NOMO-1 treated with DMSO at 0.1 percent for 48 hours (cell line): ENCODE data around the gene SYDE2.
"Not testable (repeated sequence)": the region's sequence is repeated elsewhere in the genome, so short reads cannot be mapped to it uniquely, and the experiment has no call there.

ENCODE experiments used
- DNase-seq: peaks from one replicate; lab custom pipeline; 2025; ENCODE audit not compliant: unreplicated experiment; lab: John Stamatoyannopoulos, UW

Gene SYDE2

DNA sequence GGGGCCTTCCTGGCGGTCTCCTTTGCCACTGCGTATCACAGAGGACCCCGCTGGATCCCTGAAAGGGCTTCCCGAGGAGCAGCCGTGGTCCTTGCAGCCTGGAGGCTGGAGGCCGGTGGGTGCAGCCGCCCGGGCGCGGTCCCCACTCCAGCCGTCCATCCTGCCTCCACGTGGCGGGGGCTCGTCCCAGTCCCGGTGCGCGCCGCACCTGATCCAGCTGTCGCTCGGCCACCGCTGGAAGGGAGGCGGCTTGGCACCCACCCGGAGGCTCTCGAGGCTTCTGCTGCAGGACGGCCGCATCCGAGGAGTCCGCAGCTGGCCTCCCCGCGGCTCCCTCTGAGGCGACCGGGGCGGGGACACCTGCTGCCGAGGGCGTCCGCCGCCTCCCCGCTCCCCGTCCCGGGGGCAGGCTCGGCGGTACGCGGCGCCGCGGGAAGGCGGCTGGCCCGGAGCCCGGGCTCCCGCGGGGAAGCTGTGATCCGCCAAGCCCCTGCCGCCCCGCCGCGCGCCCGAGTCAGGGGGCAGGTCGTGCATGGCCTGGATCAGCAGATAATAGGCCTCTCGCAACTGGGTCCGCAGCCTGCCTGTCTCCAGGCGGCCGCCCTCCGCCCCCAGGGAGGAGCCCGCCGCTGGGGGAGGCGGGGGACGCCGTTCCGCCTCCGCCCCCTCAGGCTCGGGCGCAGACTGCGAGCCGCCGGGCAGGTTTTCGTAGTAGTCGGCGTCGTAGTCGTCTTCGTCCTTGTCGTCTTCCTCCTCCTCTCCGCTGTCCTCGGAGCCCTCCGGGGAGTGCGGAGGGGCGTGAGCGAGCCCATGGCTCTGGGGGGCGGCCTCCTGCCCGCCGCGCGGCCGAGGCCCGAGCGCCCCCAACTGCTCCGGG is at the start of gene SYDE2:
TSS of gene SYDE2 (minus strand) at position 554 of the 877 bp plus-strand sequence. CDS start at position 534, 20 bp downstream.
- peak; percentile 46 for DNase-seq

DNA sequence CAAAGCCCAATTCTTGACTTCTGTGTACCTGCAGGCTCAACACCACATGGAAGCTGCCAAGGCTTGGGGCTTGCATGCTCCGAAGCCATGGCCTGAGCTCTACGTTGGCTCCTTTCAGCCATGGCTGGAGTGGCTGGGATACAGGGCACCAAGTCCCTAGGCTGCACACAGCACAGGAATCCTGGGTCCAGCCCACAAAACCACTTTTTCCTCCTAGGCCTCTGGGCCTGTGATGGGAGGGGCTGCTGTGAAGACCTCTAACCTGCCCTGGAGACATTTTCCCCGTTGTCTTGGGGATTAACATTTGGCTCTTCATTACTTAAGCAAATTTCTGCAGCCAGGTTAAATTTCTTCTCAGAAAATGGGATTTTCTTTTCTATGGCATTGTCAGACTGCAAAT is 48.2 kb upstream of the SYDE2 start:
- not testable (repeated sequence) for DNase-seq

DNA sequence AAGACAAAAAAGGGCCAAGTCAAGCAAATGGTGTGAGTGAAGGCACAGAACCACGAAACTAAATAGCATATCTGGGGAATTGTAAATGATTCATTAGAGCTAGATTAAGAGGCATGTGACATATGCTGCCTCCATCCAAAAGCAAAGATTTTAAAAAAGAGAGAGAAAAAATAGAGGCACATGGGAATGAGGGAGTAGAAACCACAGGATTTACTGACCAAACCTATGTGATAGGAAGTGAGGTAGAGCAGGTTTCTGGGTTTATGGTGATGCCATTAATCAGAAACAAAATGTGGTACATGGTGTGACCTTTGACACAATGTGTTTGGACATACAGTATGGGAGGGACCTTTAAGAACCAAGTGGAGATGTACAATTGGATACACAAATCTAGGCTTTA is 45.1 kb upstream of the SYDE2 start:
- no peak for DNase-seq

DNA sequence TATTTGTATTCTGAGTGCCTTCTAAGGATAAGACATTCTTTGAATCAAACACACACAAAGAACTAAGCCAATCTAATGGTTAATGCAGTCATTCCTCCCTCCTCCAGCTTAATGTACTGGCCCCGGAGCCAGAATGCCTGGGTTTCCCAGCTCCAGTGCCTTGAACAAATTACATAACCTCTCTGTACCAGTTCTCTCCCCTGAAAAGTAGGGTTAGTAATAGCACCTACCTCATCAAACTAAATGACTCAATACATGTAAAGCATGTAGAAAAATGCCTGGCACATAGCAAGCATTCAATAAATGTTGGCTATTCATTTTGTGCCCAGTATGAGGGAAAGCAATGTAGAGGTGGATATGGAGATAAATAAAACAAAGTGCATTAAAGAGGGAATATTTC is 44.6 kb upstream of the SYDE2 start:
- DNase-seq, result no peak

GRCh38 chr1:85244271-85245061 is 43.6 kb upstream of the SYDE2 start:
- peak; percentile 7 for DNase-seq

DNA sequence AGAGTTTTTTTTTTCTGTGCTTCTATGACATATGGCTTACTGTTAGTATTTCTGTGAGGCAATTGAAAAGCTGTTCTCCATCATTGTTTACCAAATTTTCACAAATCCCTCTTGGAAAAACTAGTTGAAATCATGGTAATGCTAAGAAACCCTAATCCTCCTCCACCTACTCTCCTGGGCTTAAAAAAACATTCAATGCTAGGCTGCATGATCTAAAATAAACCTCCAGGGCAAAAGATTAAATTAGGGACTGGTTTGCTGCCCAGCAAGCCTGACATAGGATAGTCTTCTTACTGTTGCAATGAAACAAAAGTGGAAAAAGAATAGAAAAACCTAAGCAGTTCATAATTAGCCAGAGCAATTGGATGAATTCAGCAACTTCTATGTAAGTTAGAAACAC is 42.6 kb upstream of the SYDE2 start:
- no peak for DNase-seq

- no peak for DNase-seq
Measured at GRCh38 chr1:85240643-85241042, 39.8 kb upstream of the SYDE2 start.

GRCh38 chr1:85240174-85240601 is 39.4 kb upstream of the SYDE2 start:
- DNase-seq, result no peak

DNA sequence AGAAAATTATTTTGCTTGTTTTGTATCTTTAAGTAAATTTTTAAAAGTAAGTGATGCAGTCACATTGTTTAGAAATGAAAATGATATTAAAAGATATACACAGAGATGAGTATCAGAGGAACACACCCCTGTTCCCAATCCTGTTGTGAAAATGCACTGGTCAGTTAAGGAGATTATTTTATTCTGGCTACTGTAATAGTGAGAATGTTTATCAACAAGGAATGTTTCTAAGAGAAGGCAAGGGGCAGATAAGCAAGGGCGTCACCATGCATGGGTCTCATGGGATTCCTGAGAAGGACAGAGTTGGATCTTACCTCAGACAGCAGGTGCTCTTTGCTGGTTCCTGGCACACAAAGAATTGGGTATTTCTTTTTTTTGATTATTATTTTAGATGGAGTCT is 36.8 kb upstream of the SYDE2 start:
- no peak for DNase-seq

GRCh38 chr1:85230305-85230977 is 29.6 kb upstream of the SYDE2 start:
- DNase-seq, result no peak

DNA sequence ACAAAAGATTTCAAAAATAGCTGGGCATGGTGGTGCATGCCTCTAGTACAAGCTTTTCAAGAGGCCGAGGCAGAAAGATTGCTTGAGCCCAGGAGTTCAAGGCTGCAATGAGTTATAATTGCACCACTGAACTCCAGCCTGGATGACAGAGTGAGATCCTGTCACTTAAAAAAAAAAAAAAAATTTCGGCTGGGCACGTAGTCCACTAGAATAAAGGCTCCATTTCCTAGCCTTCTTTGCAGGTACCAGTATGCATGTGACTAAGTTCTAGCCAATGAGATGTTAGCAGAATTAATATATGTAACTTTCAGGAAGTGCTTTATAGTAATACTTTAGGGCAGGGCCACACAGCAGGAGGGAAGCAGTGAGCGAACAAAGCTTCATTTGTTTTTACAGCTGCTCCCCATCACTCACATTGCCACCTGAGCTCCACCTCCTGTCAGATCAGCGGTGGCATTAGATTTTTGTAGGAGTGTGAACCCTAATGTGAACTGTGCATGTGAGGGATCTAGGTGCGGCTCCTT is 28.8 kb upstream of the SYDE2 start:
- no peak for DNase-seq

DNA sequence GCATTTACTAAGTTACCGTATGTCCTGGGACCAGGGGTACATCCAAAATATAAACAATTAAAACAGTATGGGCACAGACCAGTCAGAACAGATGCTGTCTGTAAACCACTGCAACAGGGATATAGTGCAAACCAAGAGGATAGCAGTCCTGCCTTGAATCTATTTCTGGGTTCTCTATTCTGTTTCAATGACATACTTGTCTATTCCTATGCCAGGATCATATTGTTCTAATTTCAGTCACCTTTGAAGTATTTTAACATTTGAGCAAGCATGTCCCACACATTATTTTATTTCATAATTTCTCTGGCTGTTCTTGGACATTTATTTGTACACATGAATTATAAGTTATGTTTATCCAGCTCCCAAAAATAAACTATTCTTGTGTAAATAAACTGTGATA is 28.2 kb upstream of the SYDE2 start:
- DNase-seq, result no peak

DNA sequence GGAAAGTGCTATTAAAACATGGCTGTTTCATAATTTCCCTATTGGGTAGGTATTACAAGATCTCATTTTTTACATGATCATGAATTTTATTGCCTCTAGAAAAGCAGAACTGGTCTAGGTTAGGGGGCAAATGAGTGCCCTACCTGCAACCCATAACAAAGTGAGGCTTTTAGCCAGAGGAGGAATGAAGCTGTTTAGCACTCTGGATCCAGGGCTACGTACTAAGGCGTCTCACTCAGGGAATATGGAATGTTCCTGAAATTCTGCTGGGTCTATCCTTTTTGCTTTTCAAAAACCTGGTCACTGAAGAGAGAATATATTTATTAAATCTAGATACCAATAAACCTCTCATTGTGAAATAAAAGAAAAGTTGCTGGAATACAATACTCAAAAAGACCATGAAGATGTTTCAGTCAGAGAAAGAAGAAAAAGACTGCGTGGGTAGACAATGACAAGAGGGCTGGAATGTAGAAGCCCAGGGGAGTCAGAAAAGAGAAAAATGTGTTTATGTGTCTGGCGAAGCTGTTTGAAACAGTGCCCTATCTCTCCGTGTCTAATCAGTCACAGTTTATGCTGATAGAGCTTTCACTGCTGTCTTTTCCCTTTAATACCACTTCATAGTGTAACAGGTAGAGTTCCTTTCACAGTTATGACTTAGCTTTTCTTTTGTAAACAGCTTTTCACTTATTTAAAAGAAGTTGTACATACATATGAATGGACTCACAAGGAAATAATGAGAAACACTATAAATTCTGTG is 25.0 kb upstream of the SYDE2 start:
- DNase-seq, result peak; percentile 6

GRCh38 chr1:85224734-85225623 is 24.2 kb upstream of the SYDE2 start:
- no peak for DNase-seq

- no peak for DNase-seq
Measured at GRCh38 chr1:85224295-85224694, 23.5 kb upstream of the SYDE2 start.

GRCh38 chr1:85223334-85223733 is 22.5 kb upstream of the SYDE2 start:
- DNase-seq, result no peak

DNA sequence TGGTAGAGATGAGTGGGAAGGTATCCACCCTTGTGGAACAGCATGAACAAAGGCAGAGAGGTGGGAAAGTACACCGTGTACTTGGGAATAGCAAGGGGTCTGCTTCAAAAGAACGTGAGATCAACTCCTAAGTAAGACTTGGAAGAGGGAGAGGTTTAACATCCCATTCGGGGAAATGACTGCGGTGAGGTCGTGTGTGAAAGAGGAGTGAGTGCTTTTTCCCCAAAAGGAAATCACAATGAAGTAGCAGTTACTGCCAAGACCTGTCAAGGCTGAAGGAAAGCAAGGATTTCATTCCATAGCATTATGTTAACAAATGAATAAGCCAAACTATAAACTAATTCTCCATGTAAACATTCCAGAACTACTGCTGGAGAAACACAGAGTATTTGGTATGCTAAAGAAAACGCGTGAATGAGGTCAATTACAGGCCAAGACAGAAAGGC is 20.0 kb upstream of the SYDE2 start:
- no peak for DNase-seq

- DNase-seq, result no peak
Measured at GRCh38 chr1:85219853-85220610, 19.2 kb upstream of the SYDE2 start.

- no peak for DNase-seq
Measured at GRCh38 chr1:85216697-85217096, 15.9 kb upstream of the SYDE2 start.
